Measurements from ENCODE around the gene ODF2.

ODF2 gene

DNA sequence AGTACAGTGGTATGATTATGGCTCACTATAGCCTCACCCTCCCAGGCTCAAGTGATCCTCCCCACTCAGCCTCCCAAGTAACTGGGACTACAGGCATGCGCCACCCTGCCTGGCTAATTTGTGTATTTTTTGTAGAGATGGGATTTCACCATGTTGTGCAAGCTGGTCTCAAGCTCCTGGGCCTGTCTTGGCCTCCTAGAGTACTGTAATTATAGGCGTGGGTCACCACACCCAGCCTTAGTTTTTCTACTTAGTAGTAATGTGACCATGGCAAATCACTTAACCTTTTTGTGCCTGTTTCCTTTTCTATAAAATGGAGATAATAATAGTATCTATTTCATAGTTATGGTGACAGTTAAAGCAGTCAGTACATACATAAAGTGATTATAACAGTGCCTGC lies 70.9 kb downstream of the ODF2 start:
- DNase-seq (ENCODE audit: low read depth): no peak
- no peak for TF ChIP-seq CTCF (IDR thresholded peaks at IDR 0.05; ENCODE audit: control insufficient read depth, insufficient read depth, low read depth, low read length, missing control alignments)
- H3K4me3 ChIP-seq (ENCODE audit: control insufficient read depth, low read depth, low read length): no peak overlapping the region

GRCh38 chr9:128528445-128529160 lies 72.8 kb downstream of the ODF2 start:
- TF ChIP-seq CTCF (IDR thresholded peaks at IDR 0.05; ENCODE audit: control insufficient read depth, insufficient read depth, low read depth, low read length, missing control alignments): no peak
- H3K4me3 ChIP-seq (ENCODE audit: control insufficient read depth, low read depth, low read length): no peak overlapping the region
- DNase-seq (ENCODE audit: low read depth): no peak

- DNase-seq (ENCODE audit: low read depth): no peak
- H3K4me3 ChIP-seq (ENCODE audit: control insufficient read depth, low read depth, low read length): no peak overlapping the region
- TF ChIP-seq CTCF (IDR thresholded peaks at IDR 0.05; ENCODE audit: control insufficient read depth, insufficient read depth, low read depth, low read length, missing control alignments): no peak
These were observed 73.4 kb downstream of the ODF2 start for GRCh38 chr9:128529191-128529590.

DNA sequence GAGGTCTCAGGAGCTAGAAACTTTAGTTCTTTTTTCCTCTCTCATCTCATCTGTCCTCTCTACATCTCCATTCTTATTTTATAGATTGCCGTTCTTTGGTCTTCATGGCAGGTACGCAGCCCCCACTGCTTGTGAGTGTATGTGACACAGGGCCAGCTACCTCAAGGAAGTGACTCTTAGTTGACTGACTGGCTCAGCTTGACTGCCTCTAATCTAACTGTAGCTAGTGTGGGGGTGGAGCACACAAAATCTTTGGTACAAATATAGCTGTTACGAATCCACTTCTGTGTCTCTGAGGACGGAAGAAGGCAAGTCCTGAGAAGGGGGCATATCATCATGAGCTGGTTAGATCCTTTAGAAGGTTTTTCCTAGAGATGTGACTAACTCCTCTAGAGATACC lies 76.8 kb downstream of the ODF2 start:
- DNase-seq (ENCODE audit: low read depth): no peak
- no peak for TF ChIP-seq CTCF (IDR thresholded peaks at IDR 0.05; ENCODE audit: control insufficient read depth, insufficient read depth, low read depth, low read length, missing control alignments)
- H3K4me3 ChIP-seq (ENCODE audit: control insufficient read depth, low read depth, low read length): no peak overlapping the region

- no peak for TF ChIP-seq CTCF (IDR thresholded peaks at IDR 0.05; ENCODE audit: control insufficient read depth, insufficient read depth, low read depth, low read length, missing control alignments)
- H3K4me3 ChIP-seq (ENCODE audit: control insufficient read depth, low read depth, low read length): no peak overlapping the region
- DNase-seq (ENCODE audit: low read depth): no peak
These were observed 85.0 kb downstream of the ODF2 start for GRCh38 chr9:128540634-128541360.

DNA sequence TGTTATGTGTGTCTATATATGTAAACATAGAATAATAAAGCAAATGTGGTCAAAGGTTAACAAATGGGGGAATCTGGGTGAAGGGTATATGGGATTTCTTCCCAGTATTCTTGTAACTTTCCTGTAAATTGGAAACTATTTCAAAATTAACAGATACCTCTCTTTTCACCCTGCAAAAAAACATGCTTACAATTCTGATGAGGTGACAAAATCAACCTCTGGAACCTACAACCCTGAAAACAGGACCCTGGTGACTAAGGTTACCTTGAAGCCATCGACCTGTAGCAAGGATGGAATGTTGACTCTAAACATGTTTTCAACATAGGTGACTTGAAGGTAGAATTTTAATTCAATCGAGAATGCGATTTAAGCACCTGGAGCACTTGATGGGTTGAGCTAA lies 90.7 kb downstream of the ODF2 start:
- no peak for TF ChIP-seq CTCF (IDR thresholded peaks at IDR 0.05; ENCODE audit: control insufficient read depth, insufficient read depth, low read depth, low read length, missing control alignments)
- no peak for DNase-seq (ENCODE audit: low read depth)
- H3K4me3 ChIP-seq (ENCODE audit: control insufficient read depth, low read depth, low read length): no peak overlapping the region

Measured in AG09309 (cell line).